ENCODE data around the gene PRKAR1B.

DNA sequence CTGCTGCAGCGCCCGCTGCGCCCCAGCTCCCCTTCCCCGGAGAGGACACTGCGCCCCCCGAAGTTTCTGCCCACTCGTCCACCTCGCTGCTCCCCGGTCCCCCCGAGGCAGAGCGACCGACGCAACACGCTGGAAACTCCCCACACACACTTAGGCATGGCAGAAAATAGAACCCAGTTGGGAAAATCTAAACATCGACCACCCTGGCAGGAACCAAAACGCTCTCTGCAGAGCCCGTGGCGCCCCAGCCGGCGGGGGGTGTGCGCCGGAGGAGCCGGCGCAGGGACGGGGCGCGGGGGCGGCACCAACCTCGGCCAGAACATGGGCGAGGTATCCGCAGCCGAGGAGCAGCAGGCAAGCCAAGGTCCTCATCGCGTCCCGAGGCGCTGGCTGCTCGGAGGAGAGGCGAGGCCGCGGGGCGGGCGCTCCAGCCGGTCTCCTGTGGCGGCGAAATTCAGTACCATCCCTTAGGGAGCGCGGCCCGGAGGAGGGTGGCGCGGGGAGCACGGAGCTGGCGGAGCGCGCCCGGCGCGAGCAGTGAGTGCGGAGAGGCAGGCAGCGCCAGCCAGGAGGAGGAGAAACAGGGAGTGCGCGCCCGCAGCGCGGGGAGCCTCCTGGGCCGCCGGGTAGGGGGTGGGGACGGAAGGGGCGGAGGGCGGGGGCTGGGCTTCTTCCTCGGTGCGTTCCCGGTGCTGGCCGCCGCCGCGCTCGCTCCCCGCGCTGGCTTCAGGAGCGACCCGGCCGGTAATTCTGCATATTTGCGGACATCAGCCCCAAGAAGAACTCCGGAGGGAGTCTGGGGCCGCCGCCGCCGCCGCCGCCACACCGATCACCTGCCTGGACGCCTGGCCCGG, 208.2 kb downstream of the PRKAR1B start:
- TF ChIP-seq, protein P1, sequence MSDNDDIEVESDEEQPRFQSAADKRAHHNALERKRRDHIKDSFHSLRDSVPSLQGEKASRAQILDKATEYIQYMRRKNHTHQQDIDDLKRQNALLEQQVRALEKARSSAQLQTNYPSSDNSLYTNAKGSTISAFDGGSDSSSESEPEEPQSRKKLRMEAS (IDR thresholded peaks at IDR 0.05) = 0 out of 2 replicates have a peak, but pooled peaks have one; percentile 31
- no peak for TF ChIP-seq CEBPB (IDR thresholded peaks at IDR 0.05)
- TF ChIP-seq YY1 (IDR thresholded peaks at IDR 0.05; ENCODE audit: low read depth) = no peak
- TF ChIP-seq EP300 (IDR thresholded peaks at IDR 0.05; ENCODE audit: borderline replicate concordance) = no peak; the same call in 1 of the 2 replicates
- TF ChIP-seq, protein P2, sequence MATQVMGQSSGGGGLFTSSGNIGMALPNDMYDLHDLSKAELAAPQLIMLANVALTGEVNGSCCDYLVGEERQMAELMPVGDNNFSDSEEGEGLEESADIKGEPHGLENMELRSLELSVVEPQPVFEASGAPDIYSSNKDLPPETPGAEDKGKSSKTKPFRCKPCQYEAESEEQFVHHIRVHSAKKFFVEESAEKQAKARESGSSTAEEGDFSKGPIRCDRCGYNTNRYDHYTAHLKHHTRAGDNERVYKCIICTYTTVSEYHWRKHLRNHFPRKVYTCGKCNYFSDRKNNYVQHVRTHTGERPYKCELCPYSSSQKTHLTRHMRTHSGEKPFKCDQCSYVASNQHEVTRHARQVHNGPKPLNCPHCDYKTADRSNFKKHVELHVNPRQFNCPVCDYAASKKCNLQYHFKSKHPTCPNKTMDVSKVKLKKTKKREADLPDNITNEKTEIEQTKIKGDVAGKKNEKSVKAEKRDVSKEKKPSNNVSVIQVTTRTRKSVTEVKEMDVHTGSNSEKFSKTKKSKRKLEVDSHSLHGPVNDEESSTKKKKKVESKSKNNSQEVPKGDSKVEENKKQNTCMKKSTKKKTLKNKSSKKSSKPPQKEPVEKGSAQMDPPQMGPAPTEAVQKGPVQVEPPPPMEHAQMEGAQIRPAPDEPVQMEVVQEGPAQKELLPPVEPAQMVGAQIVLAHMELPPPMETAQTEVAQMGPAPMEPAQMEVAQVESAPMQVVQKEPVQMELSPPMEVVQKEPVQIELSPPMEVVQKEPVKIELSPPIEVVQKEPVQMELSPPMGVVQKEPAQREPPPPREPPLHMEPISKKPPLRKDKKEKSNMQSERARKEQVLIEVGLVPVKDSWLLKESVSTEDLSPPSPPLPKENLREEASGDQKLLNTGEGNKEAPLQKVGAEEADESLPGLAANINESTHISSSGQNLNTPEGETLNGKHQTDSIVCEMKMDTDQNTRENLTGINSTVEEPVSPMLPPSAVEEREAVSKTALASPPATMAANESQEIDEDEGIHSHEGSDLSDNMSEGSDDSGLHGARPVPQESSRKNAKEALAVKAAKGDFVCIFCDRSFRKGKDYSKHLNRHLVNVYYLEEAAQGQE (IDR thresholded peaks at IDR 0.05; ENCODE audit: low read depth) = no peak
- no peak for TF ChIP-seq FOXM1 (IDR thresholded peaks at IDR 0.05; ENCODE audit: borderline replicate concordance, low read depth)
- TF ChIP-seq TEAD4 (IDR thresholded peaks at IDR 0.05) = no peak
- peak; percentile 36; the same call in 1 of the 2 replicates for TF ChIP-seq EGR1 (IDR thresholded peaks at IDR 0.05)
- 0 out of 2 replicates have a peak, but pooled peaks have one; percentile 0 for TF ChIP-seq RAD21 (IDR thresholded peaks at IDR 0.05; ENCODE audit: low read depth)
- no peak for TF ChIP-seq CREB1 (IDR thresholded peaks at IDR 0.05; ENCODE audit: low read depth)
- TF ChIP-seq NFIC (IDR thresholded peaks at IDR 0.05) = peak; percentile 56
- TF ChIP-seq, protein P3, sequence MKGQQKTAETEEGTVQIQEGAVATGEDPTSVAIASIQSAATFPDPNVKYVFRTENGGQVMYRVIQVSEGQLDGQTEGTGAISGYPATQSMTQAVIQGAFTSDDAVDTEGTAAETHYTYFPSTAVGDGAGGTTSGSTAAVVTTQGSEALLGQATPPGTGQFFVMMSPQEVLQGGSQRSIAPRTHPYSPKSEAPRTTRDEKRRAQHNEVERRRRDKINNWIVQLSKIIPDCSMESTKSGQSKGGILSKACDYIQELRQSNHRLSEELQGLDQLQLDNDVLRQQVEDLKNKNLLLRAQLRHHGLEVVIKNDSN (IDR thresholded peaks at IDR 0.05) = no peak
